HG03103 (cell line): ENCODE results near the gene ITPR3.

Experiments used
- ATAC-seq: cut with Tn5 transposase; IDR thresholded peaks from one replicate; pipeline ENCODE4 v1.9.1; 2021; ENCODE audit warnings: low read depth; ENCODE audit not compliant: unreplicated experiment

The ITPR3 gene

GRCh38 chr6:33695451-33695887, 74.3 kb downstream of the ITPR3 start:
- ATAC-seq = no peak

- no peak for ATAC-seq
Observed at GRCh38 chr6:33696076-33696475, 75.0 kb downstream of the ITPR3 start.

GRCh38 chr6:33696548-33697518, 75.7 kb downstream of the ITPR3 start:
- no peak for ATAC-seq

GRCh38 chr6:33697845-33698244, 76.7 kb downstream of the ITPR3 start:
- no peak for ATAC-seq

GRCh38 chr6:33698494-33698893, 77.4 kb downstream of the ITPR3 start:
- ATAC-seq = no peak

- ATAC-seq = no peak
Observed at GRCh38 chr6:33699131-33699530, 78.0 kb downstream of the ITPR3 start.

- ATAC-seq = no peak
Observed at GRCh38 chr6:33699739-33700138, 78.6 kb downstream of the ITPR3 start.

- ATAC-seq = peak; percentile 69
Observed at GRCh38 chr6:33700391-33701050, 79.4 kb downstream of the ITPR3 start.

GRCh38 chr6:33702345-33702977, 81.3 kb downstream of the ITPR3 start:
- no peak for ATAC-seq

- ATAC-seq = no peak
Observed at GRCh38 chr6:33704215-33705066, 83.3 kb downstream of the ITPR3 start.

- no peak for ATAC-seq
Observed at GRCh38 chr6:33705268-33705885, 84.3 kb downstream of the ITPR3 start.

- no peak for ATAC-seq
Observed at GRCh38 chr6:33705955-33706725, 85.0 kb downstream of the ITPR3 start.

- ATAC-seq = no peak
Observed at GRCh38 chr6:33707771-33708170, 86.6 kb downstream of the ITPR3 start.

GRCh38 chr6:33708516-33709204, 87.5 kb downstream of the ITPR3 start:
- ATAC-seq = no peak

- ATAC-seq = no peak
Observed at GRCh38 chr6:33709605-33710295, 88.6 kb downstream of the ITPR3 start.

- no peak for ATAC-seq
Observed at GRCh38 chr6:33710296-33711121, 89.4 kb downstream of the ITPR3 start.
